HFFc6 (cell line): ENCODE results near the gene WDR12. TPM values are rescaled to one million over a fixed set of nuclear protein-coding genes. Genes with fewer than 3 reads are reported as not detected.
A peak's percentile ranks its signal among the peaks of the same experiment; 100 is the strongest.
"Not testable (repeated sequence)": the region's sequence is repeated elsewhere in the genome, so short reads cannot be mapped to it uniquely, and the experiment has no call there.

ENCODE experiments used
- DNase-seq: peaks from one replicate; pipeline ENCODE4 v3.0.0-alpha.2; 2018
- H3K27ac Mint-ChIP-seq: 2 replicates; pipeline ENCODE4 v1.8.0; 2020; ENCODE audit warnings: mild to moderate bottlenecking, mixed read lengths
- H3K27me3 Mint-ChIP-seq: 2 replicates; pipeline ENCODE4 v1.8.0; 2021; ENCODE audit warnings: mild to moderate bottlenecking, moderate library complexity, mixed read lengths; ENCODE audit not compliant: insufficient read depth
- H3K36me3 Mint-ChIP-seq: 2 replicates; pipeline ENCODE4 v1.8.0; 2021; ENCODE audit warnings: low read depth, mixed read lengths
- H3K4me1 Mint-ChIP-seq: 2 replicates; pipeline ENCODE4 v1.8.0; 2020; ENCODE audit warnings: low read depth, mixed read lengths
- H3K4me3 Mint-ChIP-seq: 2 replicates; pipeline ENCODE4 v1.8.0; 2020; ENCODE audit warnings: mild to moderate bottlenecking, moderate library complexity, mixed read lengths
- H3K9me3 Mint-ChIP-seq: 2 replicates; pipeline ENCODE4 v1.8.0; 2020; ENCODE audit warnings: mild to moderate bottlenecking, mixed read lengths
- CTCF ChIP-seq: fragments of 200-600 bp; sonication (generic); IDR thresholded peaks from 2 replicates; pipeline ENCODE4 v1.5.0; 2021; ENCODE audit warnings: antibody characterized with exemption, mild to moderate bottlenecking
- long read RNA-seq: library from polyadenylated mRNA; unstranded; transcript quantifications from one replicate; pipeline ENCODE4 v2.0.0, GENCODE V29; 2019
- total RNA-seq, 6 experiments: library from RNA; stranded (reverse); fragmentation: NEBNext Ultra II Directional; extraction: Animal tissue kit (Norgen Biotek cat#: 25700); gene quantifications; 2 replicates in 1 of 6; 3 replicates in 5 of 6; pipeline ENCODE4 v1.2.3, GENCODE V29; 2021

Gene WDR12
- 10 to 100 TPM; 48.4 to 77.0 (median 56.1) TPM for total RNA-seq
- long read RNA-seq, full-length matches to known transcripts = 44 of 49 reads
- long read RNA-seq, partial matches to known transcripts = 1 of 49 reads
- long read RNA-seq, other reads (novel, unspliced or antisense) = 4 of 49 reads

DNA sequence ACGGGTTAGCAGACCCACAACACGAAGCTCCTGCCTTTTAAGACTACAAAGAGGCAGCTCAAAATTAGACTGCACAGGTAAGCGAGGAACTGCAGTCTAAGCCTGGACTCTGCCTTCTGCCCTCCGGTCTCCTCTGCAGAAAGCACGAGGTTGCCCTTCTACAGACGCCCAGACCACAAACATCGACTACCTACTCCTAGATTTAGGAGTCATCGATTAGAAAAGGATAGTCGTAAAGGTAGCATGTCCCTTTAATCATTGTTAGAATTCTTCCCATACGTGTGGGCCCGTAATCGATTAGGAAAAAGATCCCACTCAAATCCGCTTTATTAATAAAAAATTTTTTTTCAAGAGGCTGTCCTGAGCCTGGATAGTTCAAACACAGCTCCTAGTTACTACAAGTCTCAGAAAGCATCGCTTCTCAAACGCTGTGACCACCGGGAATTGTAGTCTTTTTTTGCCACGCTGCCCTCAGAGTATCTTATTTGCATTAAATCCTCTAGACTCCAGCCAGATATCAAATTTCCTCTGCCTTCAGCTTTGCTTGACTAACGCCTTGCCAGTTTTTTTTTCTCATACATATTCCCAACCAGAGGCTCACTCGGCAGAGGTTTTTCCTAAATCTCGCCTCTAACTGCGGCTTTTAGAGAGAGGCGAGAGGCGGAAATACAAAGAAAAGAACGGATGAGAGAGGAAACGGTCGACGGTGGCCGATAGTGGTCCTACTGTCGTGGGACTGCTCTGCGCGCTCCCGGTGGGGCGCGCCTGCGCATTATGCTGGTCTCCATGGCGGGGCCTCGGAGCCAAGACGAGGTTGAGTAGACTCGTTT lies at the start of gene WDR12, which contains the start of gene CARF:
WDR12 (minus strand) TSS at position 162 of the 830 bp plus-strand sequence. CDS start 197 bp downstream, outside the sequence.
CARF (plus strand) TSS at position 764 of the 830 bp plus-strand sequence. CDS start 29,628 bp downstream, outside the sequence.
- Mint-ChIP-seq H3K27ac (peak within 1 kb of the TSS; percentile 94), H3K27me3 (no peaks in the 10 kb centered on the region), H3K36me3 (no peaks in the 10 kb centered on the region), H3K4me3 (peak within 1 kb of the TSS; percentile 96), H3K4me1 (peaks cover 37% of the 10 kb centered on the region), H3K9me3 (no peaks in the 10 kb centered on the region)
- DNase-seq = peak; percentile 94
- TF ChIP-seq CTCF = no peak

DNA sequence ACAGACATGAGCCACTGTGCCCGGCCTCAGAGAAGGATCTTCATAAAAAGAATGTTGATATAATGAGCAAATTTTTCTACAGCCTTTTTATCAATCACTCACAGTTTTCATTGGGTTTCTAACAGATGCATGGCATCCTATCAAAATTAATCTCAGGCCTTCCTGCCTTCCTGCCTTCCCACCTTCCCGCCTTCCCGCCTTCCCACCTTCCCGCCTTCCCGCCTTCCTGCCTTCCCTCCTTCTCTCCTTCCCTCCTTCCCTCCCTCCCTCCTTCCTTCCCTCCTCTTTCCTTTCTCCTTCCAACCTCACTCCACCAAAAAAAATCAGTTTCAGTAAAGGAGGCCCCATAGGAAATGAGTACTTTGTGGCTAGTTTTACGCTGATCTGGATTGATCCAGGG lies 49.1 kb upstream of the WDR12 start:
- no peak for TF ChIP-seq CTCF
- no peak for DNase-seq
- H3K4me3 Mint-ChIP-seq = no peak overlapping the region
- no peaks in the 10 kb centered on the region for H3K36me3 Mint-ChIP-seq
- H3K4me1 Mint-ChIP-seq = no peaks in the 10 kb centered on the region
- H3K27me3 Mint-ChIP-seq = no peaks in the 10 kb centered on the region
- H3K9me3 Mint-ChIP-seq = no peaks in the 10 kb centered on the region
- H3K27ac Mint-ChIP-seq = no peak overlapping the region

DNA sequence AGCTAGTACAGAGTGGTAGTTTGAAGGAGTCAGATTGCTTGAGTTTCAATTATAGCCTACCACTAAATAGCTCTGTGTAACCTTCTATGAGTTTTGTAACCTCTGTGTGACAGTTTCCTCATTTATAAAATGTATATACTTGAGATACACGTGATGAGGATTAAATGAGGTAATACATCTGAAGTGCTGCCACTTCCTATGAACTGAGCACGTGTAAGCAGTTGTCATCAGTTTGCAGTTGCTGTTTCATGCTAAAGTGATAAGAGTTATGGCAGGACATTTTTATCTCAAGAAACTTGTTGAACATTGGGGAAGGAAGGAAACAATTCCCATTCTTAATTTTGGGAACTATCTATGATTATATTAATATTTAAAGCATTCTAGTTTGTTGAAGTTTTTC lies 39.1 kb upstream of the WDR12 start:
- TF ChIP-seq CTCF = no peak
- no peak for DNase-seq
- H3K4me1 Mint-ChIP-seq = peaks cover under 1% of the 10 kb centered on the region; the same call in 1 of the 2 replicates
- H3K4me3 Mint-ChIP-seq = no peak overlapping the region
- H3K27me3 Mint-ChIP-seq = peaks cover 2% of the 10 kb centered on the region; the same call in 1 of the 2 replicates
- H3K9me3 Mint-ChIP-seq = peaks cover 11% of the 10 kb centered on the region; the same call in 1 of the 2 replicates
- peaks cover 30% of the 10 kb centered on the region for H3K36me3 Mint-ChIP-seq
- no peak overlapping the region for H3K27ac Mint-ChIP-seq

- Mint-ChIP-seq H3K9me3 (peaks cover 11% of the 10 kb centered on the region; the same call in 1 of the 2 replicates), H3K36me3 (peaks cover 35% of the 10 kb centered on the region), H3K4me1 (peaks cover 14% of the 10 kb centered on the region)
- not testable (repeated sequence) for DNase-seq, H3K4me3 Mint-ChIP-seq, H3K27ac Mint-ChIP-seq, H3K27me3 Mint-ChIP-seq
Observed at GRCh38 chr2:202949333-202949732, 37.9 kb upstream of the WDR12 start.

GRCh38 chr2:202945497-202945896 lies 34.0 kb upstream of the WDR12 start:
- no peak overlapping the region for H3K4me3 Mint-ChIP-seq
- no peak overlapping the region for H3K27ac Mint-ChIP-seq
- H3K36me3 Mint-ChIP-seq = peaks cover 35% of the 10 kb centered on the region
- H3K9me3 Mint-ChIP-seq = peaks cover 11% of the 10 kb centered on the region; the same call in 1 of the 2 replicates
- H3K27me3 Mint-ChIP-seq = peaks cover 2% of the 10 kb centered on the region; the same call in 1 of the 2 replicates
- DNase-seq = no peak
- TF ChIP-seq CTCF = no peak
- peaks cover 31% of the 10 kb centered on the region for H3K4me1 Mint-ChIP-seq

- H3K27ac Mint-ChIP-seq = peak overlapping the region; percentile 42
- peaks cover 11% of the 10 kb centered on the region; the same call in 1 of the 2 replicates for H3K9me3 Mint-ChIP-seq
- peaks cover 31% of the 10 kb centered on the region for H3K4me1 Mint-ChIP-seq
- peak; percentile 3 for DNase-seq
- peaks cover 35% of the 10 kb centered on the region for H3K36me3 Mint-ChIP-seq
- TF ChIP-seq CTCF = no peak
- peaks cover 2% of the 10 kb centered on the region; the same call in 1 of the 2 replicates for H3K27me3 Mint-ChIP-seq
- H3K4me3 Mint-ChIP-seq = peak overlapping the region; percentile 53
Observed at GRCh38 chr2:202944816-202945215, 33.3 kb upstream of the WDR12 start.
